ENCODE results near the gene RPS19BP1.

RPS19BP1 gene

DNA sequence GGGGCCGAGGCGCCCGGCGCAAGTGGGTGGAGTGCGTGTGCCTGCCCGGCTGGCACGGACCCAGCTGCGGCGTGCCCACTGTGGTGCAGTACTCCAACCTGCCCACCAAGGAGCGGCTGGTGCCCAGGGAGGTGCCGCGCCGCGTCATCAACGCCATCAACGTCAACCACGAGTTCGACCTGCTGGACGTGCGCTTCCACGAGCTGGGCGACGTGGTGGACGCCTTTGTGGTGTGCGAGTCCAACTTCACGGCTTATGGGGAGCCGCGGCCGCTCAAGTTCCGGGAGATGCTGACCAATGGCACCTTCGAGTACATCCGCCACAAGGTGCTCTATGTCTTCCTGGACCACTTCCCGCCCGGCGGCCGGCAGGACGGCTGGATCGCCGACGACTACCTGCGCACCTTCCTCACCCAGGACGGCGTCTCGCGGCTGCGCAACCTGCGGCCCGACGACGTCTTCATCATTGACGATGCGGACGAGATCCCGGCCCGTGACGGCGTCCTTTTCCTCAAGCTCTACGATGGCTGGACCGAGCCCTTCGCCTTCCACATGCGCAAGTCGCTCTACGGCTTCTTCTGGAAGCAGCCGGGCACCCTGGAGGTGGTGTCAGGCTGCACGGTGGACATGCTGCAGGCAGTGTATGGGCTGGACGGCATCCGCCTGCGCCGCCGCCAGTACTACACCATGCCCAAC lies 44.6 kb downstream of the RPS19BP1 start:
- H3K4me3 Mint-ChIP-seq = no peak overlapping the region
- H3K27ac Mint-ChIP-seq = no peak overlapping the region
- no peaks in the 10 kb centered on the region for H3K9me3 Mint-ChIP-seq
- no peaks in the 10 kb centered on the region for H3K27me3 Mint-ChIP-seq
- peaks cover 6% of the 10 kb centered on the region for H3K4me1 Mint-ChIP-seq (ENCODE audit: low read depth)
- H3K36me3 Mint-ChIP-seq (ENCODE audit: low read depth) = no peaks in the 10 kb centered on the region

GRCh38 chr22:39486951-39487825 lies 45.4 kb downstream of the RPS19BP1 start:
- no peaks in the 10 kb centered on the region for H3K27me3 Mint-ChIP-seq
- no peak overlapping the region for H3K27ac Mint-ChIP-seq
- H3K4me1 Mint-ChIP-seq (ENCODE audit: low read depth) = peaks cover 6% of the 10 kb centered on the region

GRCh38 chr22:39482768-39483167 lies 49.8 kb downstream of the RPS19BP1 start:
- H3K4me3 Mint-ChIP-seq = no peak overlapping the region
- no peak overlapping the region for H3K27ac Mint-ChIP-seq
- no peaks in the 10 kb centered on the region for H3K36me3 Mint-ChIP-seq (ENCODE audit: low read depth)
- H3K4me1 Mint-ChIP-seq (ENCODE audit: low read depth) = no peaks in the 10 kb centered on the region
- no peaks in the 10 kb centered on the region for H3K9me3 Mint-ChIP-seq
- H3K27me3 Mint-ChIP-seq = no peaks in the 10 kb centered on the region

More at GRCh38 chr22:39486951-39487825, 45.4 kb downstream of the RPS19BP1 start:
- Mint-ChIP-seq H3K36me3 (ENCODE audit: low read depth) (no peaks in the 10 kb centered on the region), H3K4me3 (no peak overlapping the region), H3K9me3 (no peaks in the 10 kb centered on the region)

DNA sequence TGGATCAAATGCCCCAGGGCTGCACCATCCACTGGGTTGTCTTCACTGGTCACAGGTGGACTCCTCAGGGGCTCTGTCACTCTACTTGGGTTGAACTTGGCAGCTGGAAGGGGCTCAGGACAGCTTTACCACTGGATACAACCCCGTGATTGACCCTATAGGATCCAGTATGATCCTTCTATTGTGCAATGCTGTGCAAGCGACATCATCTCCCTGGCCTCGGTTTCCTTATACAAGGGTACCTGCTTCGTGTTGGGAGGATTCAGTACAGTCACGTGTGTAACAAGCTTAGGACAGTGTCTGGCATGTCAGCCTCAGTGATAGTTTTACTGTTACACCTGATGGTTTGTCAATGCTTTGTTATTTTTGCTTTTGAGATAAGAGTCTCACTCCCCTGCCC lies 51.0 kb downstream of the RPS19BP1 start:
- H3K27me3 Mint-ChIP-seq = no peaks in the 10 kb centered on the region
- no peak overlapping the region for H3K4me3 Mint-ChIP-seq
- no peak overlapping the region for H3K27ac Mint-ChIP-seq
- H3K9me3 Mint-ChIP-seq = no peaks in the 10 kb centered on the region
- H3K4me1 Mint-ChIP-seq (ENCODE audit: low read depth) = no peaks in the 10 kb centered on the region
- no peaks in the 10 kb centered on the region for H3K36me3 Mint-ChIP-seq (ENCODE audit: low read depth)

DNA sequence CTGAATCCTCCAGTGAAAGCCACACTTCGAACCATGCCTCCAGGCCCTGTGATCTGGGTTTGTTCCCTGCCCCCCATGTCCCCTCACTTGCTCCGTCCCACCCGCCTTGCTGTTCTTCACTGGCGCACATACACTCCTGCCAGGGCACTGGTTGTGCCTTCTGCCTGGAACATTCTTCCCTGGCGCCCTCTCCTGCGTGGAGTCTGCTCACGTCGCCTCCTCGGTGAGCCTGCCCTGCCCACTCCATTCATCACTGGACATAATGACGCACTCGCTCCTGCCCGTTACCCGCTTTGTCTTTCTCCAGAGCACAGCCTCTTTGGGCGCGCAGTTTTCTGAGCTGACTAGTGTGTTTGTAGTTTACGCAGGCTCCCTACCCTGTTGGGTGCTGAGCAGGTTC lies 51.5 kb downstream of the RPS19BP1 start:
- no peaks in the 10 kb centered on the region for H3K27me3 Mint-ChIP-seq
- H3K27ac Mint-ChIP-seq = no peak overlapping the region
- H3K36me3 Mint-ChIP-seq (ENCODE audit: low read depth) = no peaks in the 10 kb centered on the region

DNA sequence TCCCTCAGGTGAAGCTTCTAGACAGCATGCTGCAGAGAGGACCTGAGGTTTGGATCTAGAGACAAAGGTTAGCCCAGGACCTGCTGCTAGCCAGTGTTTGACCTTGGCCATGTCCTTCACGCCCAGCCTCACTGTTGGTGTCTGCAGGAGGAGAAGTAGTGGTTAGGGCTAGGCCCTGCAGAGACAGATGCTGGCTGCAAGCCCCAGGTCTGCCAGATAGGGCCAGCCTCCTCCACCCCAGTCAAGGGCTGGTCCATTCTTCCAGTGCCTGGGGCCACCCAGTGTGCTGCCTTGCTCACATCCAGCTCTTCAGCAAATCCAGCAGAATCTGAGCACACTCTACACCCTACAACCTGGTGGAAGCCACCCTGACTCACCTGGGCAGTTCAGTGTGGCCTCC lies 52.0 kb downstream of the RPS19BP1 start:
- Mint-ChIP-seq H3K4me3 (no peak overlapping the region), H3K27ac (no peak overlapping the region), H3K9me3 (no peaks in the 10 kb centered on the region), H3K36me3 (ENCODE audit: low read depth) (no peaks in the 10 kb centered on the region), H3K27me3 (no peaks in the 10 kb centered on the region), H3K4me1 (ENCODE audit: low read depth) (no peaks in the 10 kb centered on the region)

More for the DNA sequence above, 51.5 kb downstream of the RPS19BP1 start:
- no peaks in the 10 kb centered on the region for H3K9me3 Mint-ChIP-seq
- H3K4me3 Mint-ChIP-seq = no peak overlapping the region
- no peaks in the 10 kb centered on the region for H3K4me1 Mint-ChIP-seq (ENCODE audit: low read depth)

GRCh38 chr22:39479254-39479653 lies 53.3 kb downstream of the RPS19BP1 start:
- Mint-ChIP-seq H3K36me3 (ENCODE audit: low read depth) (no peaks in the 10 kb centered on the region), H3K27ac (no peak overlapping the region), H3K4me1 (ENCODE audit: low read depth) (no peaks in the 10 kb centered on the region), H3K4me3 (no peak overlapping the region), H3K9me3 (no peaks in the 10 kb centered on the region), H3K27me3 (no peaks in the 10 kb centered on the region)

Data from stimulated activated naive CD8-positive, alpha-beta T cell treated with anti-CD3 and anti-CD28 coated beads, Interleukin-15, Interleukin-2, amounts not matched to agents 100 ng/mL and 50 ng/mL, for 24 hours (primary cell).